Left colon (tissue), 2 donors: Measurements from ENCODE around the gene IFT43. TPM values are rescaled to one million over a fixed set of nuclear protein-coding genes. Genes with fewer than 3 reads are reported as not detected.
"Not testable (repeated sequence)": the region's sequence is repeated elsewhere in the genome, so short reads cannot be mapped to it uniquely, and the experiment has no call there.

Experiments
- ATAC-seq: fragments of 200-7000 bp; cut with Tn5 transposase; one replicate; pipeline ENCODE4 v1.9.1; 2020; ENCODE audit warnings: mild to moderate bottlenecking, moderate library complexity
- DNase-seq, 2 donors: peaks; one replicate each; pipeline ENCODE4 v3.0.0-alpha.2; 2020
- intact Hi-C, 2 donors: fragments of 100-400 bp; cut with DNase I in 1 of 2; cut with micrococcal nuclease in 1 of 2; formaldehyde crosslinking; loops; one replicate each; pipeline versions ENCODE4 v1.11.2 to v1.14.0; 2022; cut with DNase I, micrococcal nuclease
- total RNA-seq, 2 donors: library from RNA; stranded (reverse); fragmentation: NEBNext Ultra II Directional; extraction: Animal tissue kit (Norgen Biotek cat#: 25700); gene quantifications; one replicate each; pipeline ENCODE4 v1.2.1, GENCODE V29; 2021
- donor health status: DM: no; HTN: no; CAD: no.
- donor health status: DM: yes; HTN: yes; CAD: no.

The IFT43 gene
- total RNA-seq, 2 donors from 2014 or later, result 25.9 to 27.3 TPM

GRCh38 chr14:76006253-76006652, 20.7 kb downstream of the IFT43 start:
- intact Hi-C loops, result no loop called here

GRCh38 chr14:76007379-76007778, 21.8 kb downstream of the IFT43 start:
- ATAC-seq (no peak), DNase-seq (no peak)
- intact Hi-C loops, result no loop called here

More at GRCh38 chr14:76006253-76006652, 20.7 kb downstream of the IFT43 start:
- ATAC-seq, result no peak
- no peak for DNase-seq

- ATAC-seq (no peak), DNase-seq (no peak)
- intact Hi-C loops, result no loop called here
Measured at GRCh38 chr14:76007852-76008251, 22.3 kb downstream of the IFT43 start.

GRCh38 chr14:76009627-76010026, 24.1 kb downstream of the IFT43 start:
- ATAC-seq, DNase-seq, intact Hi-C loops: not testable (repeated sequence)

GRCh38 chr14:76011930-76012329, 26.4 kb downstream of the IFT43 start:
- DNase-seq (no peak), ATAC-seq (no peak)
- intact Hi-C loops, result no loop called here

GRCh38 chr14:76012354-76012753, 26.8 kb downstream of the IFT43 start:
- no peak for DNase-seq
- intact Hi-C loops, result no loop called here
- ATAC-seq, result no peak

- DNase-seq (no peak), ATAC-seq (no peak)
- intact Hi-C loops, result no loop called here
Measured at GRCh38 chr14:76015191-76015590, 29.6 kb downstream of the IFT43 start.

GRCh38 chr14:76015668-76016067, 30.1 kb downstream of the IFT43 start:
- ATAC-seq, result no peak
- intact Hi-C loops, result no loop called here
- no peak for DNase-seq

- DNase-seq (no peak), ATAC-seq (no peak)
- intact Hi-C loops, result no loop called here
Measured at GRCh38 chr14:76019676-76020075, 34.1 kb downstream of the IFT43 start.

- intact Hi-C loops, result no loop called here
- DNase-seq, result no peak
- ATAC-seq, result no peak
Measured at GRCh38 chr14:76022991-76023390, 37.4 kb downstream of the IFT43 start.

GRCh38 chr14:76023757-76024156, 38.2 kb downstream of the IFT43 start:
- intact Hi-C loops, result no loop called here
- no peak for ATAC-seq
- no peak for DNase-seq

- intact Hi-C loops, result no loop called here
- no peak for DNase-seq
Measured at GRCh38 chr14:76024211-76024907, 38.8 kb downstream of the IFT43 start.

GRCh38 chr14:76034566-76034965, 49.0 kb downstream of the IFT43 start:
- DNase-seq, result no peak
- no peak for ATAC-seq
- intact Hi-C loops, result no loop called here

More at GRCh38 chr14:76024211-76024907, 38.8 kb downstream of the IFT43 start:
- peak; percentile 77 for ATAC-seq

- ATAC-seq (no peak), DNase-seq (no peak)
- intact Hi-C loops, result loop anchor here in 1 of 2 donors (10.0 kb wide), 1 partner anchor 314 kb away; no protein-coding TSS in a partner anchor
Measured at GRCh38 chr14:76040704-76041103, 55.1 kb downstream of the IFT43 start.

- intact Hi-C loops, result loop anchor here in 1 of 2 donors (10.0 kb wide), 1 partner anchor 309 kb away; no protein-coding TSS in a partner anchor
- ATAC-seq, result no peak
- no peak for DNase-seq
Measured at GRCh38 chr14:76045773-76046172, 60.2 kb downstream of the IFT43 start.

- intact Hi-C loops, result loop anchor here in 1 of 2 donors (5.0 kb wide), 1 partner anchor 597 kb away; no protein-coding TSS in a partner anchor
- no peak for ATAC-seq
Measured at GRCh38 chr14:76050250-76050649, 64.7 kb downstream of the IFT43 start.

GRCh38 chr14:76050797-76051392, 65.3 kb downstream of the IFT43 start:
- ATAC-seq (peak; percentile 56), DNase-seq (peak in 1 of 2 donors; percentile 33)
- intact Hi-C loops, result loop anchor here in 1 of 2 donors (5.0 kb wide), 1 partner anchor 596 kb away; no protein-coding TSS in a partner anchor

More at GRCh38 chr14:76050250-76050649, 64.7 kb downstream of the IFT43 start:
- DNase-seq, result no peak

- no peak for DNase-seq
- intact Hi-C loops, result loop anchor here in 1 of 2 donors (5.0 kb wide), 1 partner anchor 595 kb away; no protein-coding TSS in a partner anchor
- ATAC-seq, result no peak
Measured at GRCh38 chr14:76051717-76052465, 66.3 kb downstream of the IFT43 start.
